HG02943 (cell line): Measurements from ENCODE around the gene DEPDC5.
"Not testable (repeated sequence)": the region's sequence is repeated elsewhere in the genome, so short reads cannot be mapped to it uniquely, and the experiment has no call there.

ENCODE experiments used
- ATAC-seq: cut with Tn5 transposase; IDR thresholded peaks from one replicate; pipeline ENCODE4 v1.9.1; 2021; ENCODE audit warnings: mild to moderate bottlenecking, low read depth, moderate library complexity; ENCODE audit not compliant: unreplicated experiment

DEPDC5 gene

DNA sequence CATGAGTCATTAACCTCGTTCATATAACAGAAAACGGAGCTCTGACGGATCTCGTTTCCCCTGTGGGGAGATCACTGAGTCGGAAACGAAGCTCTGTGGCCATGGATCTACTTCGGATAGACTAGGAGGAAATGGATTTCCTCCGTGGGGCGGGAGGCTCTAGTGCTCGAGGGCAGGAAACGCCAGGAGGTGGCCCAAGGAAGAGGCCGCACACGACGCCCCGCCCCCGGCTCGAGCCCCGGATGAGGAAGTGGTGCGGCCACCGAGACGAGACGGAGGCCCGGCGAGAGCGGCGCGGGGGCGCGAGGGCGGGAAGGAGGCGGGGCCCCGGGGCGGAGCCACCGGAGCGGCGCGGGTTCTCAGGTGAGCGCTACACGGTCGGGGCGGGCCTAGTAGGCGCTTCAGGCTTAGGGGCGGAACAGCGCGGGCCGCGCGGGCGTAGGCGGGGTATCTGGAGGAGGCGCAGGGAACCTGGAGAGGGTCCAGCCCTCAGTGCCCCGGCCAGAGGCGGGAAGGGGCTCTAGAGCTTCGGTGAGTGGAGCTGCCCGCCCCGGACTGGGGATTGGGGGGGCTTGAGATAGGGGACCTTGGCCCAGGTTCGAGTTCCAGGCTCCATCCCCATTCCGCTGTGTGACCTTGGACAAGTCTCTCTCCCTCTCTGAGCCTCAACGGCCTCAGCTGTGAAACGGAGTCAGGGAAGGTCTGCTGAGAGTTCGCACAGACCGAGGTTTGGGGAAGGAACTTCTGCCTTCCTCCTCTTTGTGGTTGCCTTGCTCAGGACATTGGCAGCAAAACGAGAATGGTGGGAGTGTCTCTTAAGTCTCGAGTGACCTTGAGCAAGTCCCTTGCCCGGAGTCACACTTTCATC is at the start of gene DEPDC5:
DEPDC5 (plus strand) TSS at position 386 of the 868 bp plus-strand sequence. CDS start 903 bp downstream, outside the sequence.
- ATAC-seq = peak; percentile 52

DNA sequence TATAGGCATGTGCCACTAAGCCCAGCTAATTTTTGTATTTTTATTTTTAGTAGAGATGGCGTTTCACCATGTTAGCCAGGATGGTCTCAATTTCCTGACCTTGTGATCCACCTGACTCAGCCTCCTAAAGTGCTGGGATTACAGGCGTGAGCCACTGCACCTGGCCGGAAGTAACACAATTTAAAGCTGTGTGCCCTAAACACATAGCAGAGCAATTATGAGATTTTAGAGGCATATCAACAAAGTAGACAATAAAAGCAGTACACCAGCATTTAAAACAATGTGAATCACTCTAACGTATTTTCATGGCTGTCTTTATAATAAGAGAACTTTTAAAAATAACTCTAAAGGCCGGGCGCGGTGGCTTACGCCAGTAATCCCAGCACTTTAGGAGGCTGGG is 46.3 kb upstream of the DEPDC5 start:
- ATAC-seq = no peak

DNA sequence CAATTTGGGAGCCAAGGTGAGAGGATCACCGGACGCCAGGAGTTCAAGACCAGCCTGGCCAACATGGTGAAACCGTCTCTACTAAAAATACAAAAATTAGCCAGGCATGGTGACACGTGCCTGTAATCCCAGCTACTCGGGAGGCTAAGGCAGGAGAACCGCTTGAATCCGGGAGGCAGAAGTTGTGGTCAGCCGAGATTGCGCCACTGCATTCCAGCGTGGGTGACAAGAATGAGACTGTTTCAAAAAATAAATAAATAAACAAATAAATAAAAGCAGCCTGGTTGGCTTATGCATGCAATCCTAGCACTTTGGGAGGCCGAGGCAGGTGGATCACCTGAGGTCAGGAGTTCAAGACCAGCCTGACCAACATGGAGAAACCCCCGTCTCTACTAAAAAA is 42.6 kb upstream of the DEPDC5 start:
- not testable (repeated sequence) for ATAC-seq

DNA sequence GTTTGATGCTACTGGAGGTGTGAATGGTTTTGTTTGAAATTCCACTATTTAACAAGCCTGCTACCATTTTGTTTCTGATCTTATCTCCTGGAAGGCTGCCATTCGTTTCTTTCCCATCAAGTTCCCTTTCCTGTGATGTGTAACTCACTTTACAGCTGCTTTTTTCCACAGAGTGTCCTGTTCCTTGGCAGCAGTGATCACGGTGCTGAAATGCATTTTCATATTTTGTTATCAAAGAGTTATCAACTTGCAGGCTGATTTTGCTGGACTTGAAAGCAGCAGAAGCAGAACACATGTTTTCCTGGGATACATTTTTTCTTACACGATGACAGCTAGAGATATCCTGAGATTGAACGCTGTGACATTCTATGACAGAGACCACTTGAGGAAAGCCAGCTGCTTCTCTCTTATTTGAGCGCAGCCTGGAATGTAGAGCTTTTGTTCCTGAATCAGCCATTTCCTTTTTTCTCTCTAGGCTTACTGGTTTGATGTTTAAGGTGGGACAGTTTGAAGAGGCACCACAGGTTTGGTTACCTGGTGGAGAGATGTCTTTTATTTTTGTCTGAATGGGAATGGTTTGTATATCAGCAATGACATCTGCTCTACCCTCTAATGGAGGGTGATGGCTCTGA is 38.6 kb upstream of the DEPDC5 start:
- ATAC-seq = no peak

DNA sequence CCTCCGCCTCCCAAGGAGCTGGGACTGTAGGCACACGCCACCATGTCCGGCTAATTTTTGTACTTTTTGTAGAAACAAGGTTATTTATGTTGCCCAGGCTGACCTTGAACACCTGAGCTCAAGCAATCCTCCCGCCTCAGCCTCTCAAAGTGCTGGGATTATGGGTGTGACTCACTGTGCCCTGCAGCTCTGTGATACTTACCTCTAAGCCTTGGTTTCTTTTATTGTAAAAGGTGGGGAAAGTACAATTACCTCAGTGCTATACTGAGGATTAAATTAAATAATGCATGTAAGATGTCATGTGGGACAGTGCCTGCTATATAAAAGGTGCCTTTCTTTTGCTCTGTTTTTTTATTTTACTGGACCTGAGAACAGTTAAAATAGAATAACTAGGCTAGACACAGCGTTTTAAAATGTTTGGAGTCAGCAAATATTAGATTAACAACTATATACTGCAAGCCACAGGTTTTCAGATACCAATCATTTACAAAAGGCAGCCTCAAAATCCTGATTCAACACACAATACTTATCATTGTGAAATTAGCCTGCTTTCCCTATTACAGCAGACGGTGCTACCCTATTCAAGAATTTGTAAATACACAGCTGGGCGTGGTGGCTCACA is 33.9 kb upstream of the DEPDC5 start:
- no peak for ATAC-seq

DNA sequence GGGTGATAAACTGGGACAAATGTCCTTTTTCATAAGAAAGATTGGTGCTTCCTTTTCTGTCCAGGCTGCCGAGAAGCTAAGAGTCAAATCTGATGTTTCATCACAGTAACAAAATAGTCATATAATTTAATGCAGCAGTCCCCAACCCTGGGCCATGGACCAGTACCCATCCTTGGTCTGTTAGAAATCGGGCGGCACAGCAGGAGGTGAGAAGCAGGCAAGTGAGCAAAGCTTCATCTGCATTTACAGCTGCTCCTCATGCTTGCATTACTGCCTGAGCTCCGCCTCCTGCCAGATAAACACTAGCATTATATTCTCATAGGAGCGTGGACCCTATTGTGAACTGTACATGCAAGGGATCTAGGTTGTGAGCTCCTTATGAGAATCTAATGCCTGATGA is 30.1 kb upstream of the DEPDC5 start:
- no peak for ATAC-seq

DNA sequence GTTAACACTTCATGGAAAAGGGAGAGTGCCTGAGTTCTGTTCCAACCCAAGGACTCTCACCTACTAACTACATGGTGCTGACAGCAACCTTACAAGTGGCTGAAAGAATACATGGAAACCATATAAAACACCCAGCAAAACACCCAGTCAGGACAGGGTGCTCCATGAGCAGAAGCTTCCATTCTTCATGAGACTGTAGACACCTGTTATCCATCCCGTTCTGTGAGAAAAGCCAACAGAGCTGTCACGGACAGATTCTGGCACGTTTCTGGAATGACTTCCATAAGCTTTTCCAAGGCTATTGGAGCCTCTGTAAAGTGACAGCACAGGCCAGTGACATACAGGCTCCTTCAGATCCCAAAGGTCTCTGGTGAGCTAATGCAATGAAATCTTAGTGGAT is 27.1 kb upstream of the DEPDC5 start:
- no peak for ATAC-seq

DNA sequence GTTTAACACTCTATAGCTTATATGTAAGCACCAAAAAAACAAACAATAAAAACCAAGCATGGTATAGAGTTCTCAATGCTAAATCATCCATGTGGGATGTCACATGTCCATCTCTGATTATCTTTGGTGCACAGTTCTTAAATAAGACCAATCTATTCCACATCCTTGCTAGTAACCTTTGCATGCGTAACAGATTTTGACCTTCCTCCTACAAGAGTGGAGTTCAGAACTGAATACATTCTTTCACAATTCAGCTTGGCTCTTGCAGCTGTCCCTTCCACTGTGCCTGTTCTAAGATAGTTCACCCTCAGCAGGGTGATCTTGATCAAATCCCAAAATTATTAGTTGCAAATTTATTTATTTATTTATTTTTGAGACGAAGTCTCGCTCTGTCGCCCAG is 25.0 kb upstream of the DEPDC5 start:
- ATAC-seq = no peak

DNA sequence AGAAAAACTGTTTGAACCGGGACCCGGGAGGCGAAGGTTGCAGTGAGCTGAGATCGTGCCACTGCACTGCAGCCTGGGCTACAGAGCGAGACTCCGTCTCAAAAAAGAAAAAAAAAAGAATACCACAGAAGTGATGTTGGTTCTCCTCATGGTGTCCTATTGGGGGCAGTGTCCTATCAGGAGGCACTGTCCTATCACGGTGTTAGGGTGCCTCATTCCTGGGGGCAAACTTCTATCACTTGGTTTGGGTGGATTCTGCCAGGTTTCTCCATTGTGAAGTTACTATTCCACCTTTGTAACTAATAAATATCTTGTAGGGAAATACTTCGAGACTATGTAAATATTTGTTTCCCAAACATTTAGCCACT is 23.5 kb upstream of the DEPDC5 start:
- no peak for ATAC-seq

DNA sequence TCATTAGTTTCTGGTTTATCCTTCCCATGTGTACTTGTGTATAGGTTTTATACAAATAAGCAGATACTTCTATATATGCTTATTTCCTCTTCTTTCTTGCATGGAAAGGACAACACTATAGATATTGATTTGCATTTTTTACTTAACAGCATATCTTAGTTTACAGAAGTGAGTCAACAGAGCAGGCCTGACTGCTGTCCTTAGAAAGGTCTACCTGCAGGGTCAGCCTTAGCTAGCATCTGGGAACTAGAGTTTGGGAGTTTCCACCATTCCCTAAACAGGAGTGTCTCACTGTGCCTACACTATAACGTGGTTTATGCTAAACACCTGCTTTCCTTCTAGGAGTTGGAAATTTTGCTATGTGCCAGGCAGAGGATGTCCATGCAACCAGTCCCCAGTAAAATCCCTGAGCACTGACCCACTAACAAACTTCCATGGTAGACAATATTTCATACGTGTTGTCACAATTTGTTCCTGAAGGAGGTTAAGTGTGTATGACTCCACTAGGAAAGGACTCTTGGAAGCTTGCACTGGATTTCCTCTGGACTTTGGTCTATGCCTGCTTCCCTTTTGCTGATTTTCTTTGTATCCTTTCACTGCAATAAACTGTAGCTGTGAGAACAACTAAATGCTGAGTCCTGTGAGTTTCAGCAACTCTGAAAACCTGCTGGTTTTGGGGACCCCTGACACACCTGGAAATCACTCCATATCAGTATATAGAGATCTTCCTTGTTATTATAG is 21.6 kb upstream of the DEPDC5 start:
- ATAC-seq = no peak

DNA sequence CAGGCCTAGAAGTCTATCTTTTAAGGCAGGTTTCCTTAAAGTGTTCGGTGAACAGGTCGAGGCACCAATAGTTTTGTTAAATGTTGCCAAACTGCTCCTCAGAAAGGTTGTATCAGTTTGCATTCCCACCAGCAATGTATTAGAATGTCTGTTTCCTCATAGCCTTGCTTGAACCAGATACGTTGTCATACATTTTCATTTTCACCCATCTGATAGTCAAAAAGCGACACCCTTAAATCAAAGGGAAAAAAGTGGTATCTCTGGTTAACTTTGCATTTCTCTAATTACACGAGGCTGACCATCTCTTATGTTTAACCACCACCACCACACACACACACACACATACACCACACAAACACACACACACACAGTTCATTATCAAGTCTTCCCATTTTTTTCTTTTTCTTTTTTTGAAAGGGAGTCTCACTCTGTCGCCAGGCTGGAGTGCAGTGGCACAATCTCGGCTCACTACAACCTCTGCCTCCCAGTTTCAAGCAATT is 20.2 kb upstream of the DEPDC5 start:
- no peak for ATAC-seq

DNA sequence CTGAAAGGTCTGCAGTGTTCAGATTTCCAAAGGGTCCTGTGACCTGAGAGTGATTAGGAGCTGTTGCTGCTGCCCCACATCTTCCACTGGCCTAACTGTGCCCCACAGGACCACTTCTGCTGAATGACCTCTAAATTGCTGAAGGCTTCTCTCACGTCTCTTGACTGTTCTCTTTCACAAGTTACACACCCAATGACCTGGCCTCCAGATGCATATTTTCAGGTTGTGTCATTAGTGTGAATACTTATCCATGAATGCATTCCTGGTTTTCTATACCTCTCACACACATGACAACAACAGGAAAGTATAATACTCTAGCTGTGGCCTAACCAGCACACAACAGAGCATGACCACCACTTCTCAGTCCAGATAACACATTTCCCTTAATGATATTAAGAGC is 19.3 kb upstream of the DEPDC5 start:
- ATAC-seq = no peak

DNA sequence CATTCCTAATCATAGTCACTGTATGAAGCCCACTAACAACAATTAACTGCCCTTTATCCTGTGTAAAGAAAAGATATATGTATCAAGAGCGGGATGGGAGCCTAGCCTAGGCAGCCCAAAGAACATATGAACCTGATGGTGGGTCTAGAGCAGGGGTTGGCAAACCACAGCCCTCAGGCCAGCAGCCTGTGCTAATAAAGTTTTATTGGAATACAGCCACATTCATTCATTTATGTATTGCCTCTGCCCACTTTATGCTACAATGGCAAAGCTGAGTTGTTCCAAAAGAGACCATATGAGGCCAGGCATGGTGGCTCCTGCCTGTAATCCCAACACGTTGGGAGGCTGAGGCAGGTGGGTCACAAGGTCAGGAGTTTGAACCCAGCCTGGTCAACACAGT is 17.4 kb upstream of the DEPDC5 start:
- no peak for ATAC-seq

DNA sequence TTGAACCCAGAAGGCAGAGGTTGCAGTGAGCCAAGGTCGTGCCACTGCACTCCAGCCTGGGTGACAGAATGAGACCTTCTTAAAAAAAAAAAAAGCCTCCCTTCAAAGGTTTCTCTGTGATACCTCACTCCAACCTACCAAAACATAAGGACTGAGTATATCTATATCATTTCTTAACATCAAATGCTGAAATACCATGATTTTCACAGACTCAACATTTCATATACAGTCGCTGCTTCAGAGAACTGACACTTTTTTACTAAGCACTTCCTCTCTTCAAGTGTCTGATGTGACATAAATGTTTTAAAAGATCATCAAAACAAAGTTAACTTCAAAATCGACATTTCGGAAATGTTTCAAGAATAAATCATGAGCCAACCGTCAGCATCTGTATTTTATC is 15.9 kb upstream of the DEPDC5 start:
- ATAC-seq = no peak

DNA sequence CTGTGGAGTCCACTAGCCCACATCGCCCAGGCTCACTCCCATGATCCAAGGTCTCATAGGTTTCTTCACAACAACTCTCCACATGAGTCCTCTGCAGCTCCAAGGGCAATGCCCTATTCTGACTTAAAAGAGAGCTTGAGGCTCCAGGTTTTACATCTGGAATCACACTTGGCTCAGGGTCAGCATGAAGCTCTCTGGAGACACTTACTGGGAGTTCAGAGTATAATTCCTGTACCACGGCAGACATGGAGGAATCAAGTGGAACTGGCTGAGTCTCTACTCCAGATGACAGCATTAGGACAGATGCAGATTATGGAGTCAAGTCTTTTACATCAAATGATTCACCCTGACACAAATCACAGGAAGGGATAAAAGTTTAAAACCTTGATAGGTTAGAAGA is 15.3 kb upstream of the DEPDC5 start:
- no peak for ATAC-seq

DNA sequence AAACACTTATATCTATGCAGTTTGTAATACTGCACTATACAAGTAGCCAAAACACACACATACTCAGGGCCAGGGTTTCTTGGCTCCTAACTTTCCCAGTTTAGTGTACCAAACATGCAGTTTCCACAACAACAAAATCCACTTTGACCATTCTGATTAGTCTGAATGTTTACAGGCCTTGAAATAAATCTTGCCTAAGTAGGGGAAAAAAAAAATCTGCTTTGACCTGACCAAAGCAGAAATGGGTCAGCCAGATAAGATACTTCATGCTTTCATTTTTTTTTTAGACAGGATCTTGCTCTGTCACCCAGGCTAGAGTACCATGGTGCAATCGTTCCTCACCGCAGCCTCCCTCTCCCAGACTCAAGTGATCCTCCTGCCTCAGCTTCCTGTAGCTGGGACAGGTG is 14.0 kb upstream of the DEPDC5 start:
- ATAC-seq = no peak

DNA sequence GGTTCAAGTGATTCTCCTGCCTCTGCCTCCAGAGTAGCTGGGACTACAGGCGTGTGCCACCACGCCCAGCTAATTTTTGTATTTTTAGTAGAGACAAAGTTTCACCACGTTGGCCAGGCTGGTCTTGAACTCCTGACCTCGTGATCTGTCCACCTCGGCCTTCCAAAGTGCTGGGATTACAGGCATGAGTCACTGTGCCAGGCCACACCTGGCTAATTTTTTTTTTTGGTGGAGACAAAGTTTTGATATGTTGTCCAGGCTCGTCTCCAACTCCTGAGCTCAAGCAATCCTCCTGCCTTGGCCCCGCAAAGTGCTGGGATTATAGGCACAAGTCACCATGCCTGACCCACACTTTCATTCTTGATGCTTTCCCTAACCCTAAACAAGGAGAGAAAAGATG is 13.5 kb upstream of the DEPDC5 start:
- not testable (repeated sequence) for ATAC-seq

DNA sequence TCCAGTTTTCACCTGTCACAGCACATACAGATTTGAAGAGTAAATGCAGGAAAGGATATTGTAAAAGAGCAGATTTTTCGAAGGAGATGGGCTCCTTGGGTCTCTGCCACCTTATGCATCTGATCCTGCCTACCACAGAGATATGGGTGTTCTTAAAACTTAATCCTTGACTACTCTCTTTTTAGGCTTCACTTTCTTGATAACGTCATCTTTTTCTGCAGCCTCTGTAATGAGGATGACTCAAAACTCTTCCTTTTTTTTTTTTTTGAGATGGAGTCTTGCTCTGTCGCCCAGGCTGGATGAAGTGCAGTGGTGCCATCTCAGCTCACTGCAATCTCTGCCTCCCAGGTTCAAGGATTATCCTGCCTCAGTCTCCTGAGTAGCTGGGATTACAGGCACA is 11.7 kb upstream of the DEPDC5 start:
- no peak for ATAC-seq

DNA sequence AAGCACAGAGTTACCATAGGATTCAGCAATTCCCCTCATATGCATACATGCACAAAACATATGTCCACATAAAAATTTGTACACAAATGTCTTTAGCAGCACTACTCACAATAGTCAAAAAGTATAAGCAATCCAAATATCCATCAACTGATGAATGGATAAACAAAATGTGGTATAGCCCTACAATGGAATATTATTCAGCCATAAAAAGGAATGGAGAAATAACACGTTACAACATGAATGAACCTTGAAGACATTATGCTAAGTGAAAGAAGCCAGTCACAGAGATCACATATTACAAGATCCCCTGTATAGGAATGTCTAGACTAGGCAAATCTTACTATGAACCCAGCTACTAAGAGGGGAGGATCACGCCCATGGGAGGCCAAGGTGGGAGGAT is 11.1 kb upstream of the DEPDC5 start:
- ATAC-seq = no peak

DNA sequence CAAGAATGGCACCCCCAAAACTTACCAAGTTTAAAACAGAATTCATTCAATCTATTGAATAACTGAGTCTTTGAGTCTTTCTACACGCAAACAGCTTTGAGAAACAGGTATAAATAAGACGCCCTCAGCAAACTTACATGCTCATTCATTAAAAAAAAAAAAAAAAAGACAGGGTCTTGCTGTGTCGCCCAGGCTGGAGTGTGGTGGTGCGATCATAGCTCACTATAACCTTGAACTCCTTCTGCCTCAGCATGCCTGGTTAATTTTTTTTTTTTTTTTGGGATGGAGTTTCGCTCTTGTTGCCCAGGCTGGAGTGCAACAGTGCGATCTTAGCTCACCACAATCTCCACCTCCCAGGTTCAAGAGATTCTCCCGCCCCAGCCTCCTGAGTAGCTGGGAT is 9.9 kb upstream of the DEPDC5 start:
- ATAC-seq = no peak

DNA sequence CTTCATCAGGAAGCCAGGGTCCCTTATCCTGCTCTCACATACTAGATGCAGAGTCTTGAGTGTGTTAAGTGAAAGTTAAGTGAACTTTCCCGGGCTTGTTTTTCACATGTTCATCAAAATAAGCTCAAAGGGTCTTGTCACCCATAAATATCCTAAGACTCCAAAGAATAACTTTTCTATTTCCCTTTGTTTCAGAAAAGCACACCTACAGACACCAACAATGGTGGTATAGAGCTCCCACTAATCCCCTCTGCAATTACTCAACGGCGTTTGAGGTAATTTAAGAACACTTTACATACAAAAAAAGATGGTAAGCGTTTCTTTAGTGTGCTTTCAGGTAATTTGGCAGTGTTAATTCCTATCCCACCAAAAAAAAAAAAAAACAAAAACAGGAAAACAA is 6.4 kb upstream of the DEPDC5 start:
- ATAC-seq = no peak
